T-helper 9 cell (primary cell): ENCODE measurements around the gene SERPINE2.
"Not testable (repeated sequence)": the region's sequence is repeated elsewhere in the genome, so short reads cannot be mapped to it uniquely, and the experiment has no call there.

Experiments
- DNase-seq: peaks from one replicate; pipeline ENCODE4 v3.0.0-alpha.2; 2020

Gene SERPINE2

DNA sequence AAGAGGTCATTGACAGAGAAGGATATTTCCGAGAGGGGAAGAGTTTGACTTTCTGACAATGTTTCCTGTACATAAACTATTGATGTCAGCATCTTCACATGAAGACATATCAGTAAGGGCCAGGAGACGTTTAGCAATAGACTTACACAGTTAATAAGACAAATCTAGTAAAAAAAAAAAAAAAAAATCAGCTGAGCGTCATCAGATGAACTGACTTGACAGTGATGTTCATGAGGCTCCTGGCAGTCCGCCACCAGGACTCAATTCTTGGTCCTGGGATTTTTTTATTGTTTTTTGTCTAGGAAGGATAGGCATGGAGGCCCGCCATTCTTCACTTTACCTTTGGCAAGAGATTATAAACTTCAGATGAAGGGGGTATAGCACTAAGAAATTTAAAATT is 67.4 kb downstream of the SERPINE2 start:
- no peak for DNase-seq

DNA sequence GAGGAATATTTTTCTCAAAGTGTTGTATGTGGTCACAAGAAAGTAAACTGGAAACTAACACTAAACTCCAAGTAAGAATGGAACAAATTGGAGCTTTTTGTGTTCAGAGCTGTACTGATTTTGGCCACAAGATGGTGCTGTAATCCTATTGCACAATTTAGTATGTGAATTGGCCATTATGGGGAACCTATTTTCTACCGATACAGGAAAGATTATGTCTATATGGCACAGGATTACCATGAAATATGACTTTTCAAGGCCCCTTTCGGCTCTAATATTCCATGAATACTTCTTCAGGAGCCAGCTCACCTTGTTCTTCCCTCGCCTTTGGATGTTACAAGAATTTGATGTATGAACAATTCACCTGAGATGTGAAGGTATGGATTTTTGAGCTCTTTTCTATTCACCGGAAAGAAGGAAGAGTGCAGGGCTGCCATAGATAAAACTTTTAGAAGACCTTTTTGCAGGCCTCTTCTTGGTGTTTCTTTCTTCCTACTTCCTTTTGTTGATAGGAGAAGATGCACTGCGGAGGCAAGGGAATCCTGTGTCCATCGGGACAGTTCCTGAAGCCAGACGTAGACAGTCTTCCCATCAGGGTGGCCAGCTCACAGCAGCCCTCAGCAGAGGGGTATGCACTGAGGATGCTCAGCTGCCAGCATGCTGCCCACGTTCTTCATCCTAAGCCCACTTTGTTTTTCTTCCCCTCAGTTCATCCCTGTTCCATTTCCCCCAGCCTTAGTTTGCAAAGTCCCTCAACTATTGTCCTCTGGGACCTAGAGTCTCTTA is 68.5 kb downstream of the SERPINE2 start:
- DNase-seq = peak; percentile 30

DNA sequence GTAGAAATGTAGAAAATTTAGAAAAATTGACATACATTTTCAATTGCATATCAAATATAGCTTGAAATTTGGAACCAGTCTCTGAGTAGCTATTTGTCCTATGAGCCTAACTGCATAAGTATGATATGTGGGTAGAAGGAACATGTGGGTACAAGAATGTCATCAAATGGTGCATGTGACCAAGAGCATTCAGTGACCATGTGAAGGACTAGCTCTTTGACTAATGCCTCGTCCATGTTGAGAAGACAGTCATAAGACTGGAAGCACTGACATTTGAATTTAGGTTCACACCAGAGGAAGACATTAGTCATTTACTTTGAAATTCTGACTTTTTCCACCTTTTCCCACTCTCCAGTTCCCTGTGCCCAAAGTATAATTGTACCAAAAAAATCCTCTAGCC is 69.2 kb downstream of the SERPINE2 start:
- no peak for DNase-seq

DNA sequence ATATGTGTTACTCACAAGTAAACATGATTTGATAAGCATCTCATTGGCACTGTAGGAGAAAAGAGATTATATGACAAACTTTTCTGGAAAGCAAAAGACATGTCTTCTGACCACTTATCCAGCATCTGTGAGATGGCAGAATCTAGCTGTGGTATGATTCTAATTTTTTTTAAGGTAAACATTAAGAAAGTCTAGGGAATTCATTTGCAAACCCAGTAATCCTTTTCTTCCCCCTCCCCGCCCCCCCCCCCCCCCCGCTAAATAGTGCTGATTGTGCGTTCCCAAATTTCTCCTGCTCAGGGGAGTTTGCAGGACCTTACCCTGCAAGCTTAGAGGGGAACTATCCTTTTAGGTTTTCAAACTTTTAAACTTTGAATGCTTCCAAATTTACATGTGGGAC is 69.8 kb downstream of the SERPINE2 start:
- no peak for DNase-seq

DNA sequence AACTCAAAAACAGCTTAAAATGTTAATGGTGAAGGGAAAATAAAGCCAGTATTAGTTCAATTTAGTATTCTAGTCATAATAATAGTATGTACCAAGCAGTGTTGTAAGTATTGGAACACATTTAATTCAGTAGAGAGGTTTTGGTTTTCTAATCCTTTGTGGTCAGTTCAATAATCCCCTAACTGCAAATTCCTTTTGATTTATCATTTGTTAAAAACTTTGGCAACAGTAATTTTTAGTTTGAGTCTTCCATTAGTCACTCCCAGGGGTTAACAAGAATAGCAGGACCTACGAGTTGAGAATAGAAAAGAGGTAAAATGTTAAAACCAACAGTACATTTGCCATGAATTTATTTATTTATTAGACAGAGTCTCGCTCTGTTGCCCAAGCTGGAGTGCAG is 71.1 kb downstream of the SERPINE2 start:
- DNase-seq = no peak

DNA sequence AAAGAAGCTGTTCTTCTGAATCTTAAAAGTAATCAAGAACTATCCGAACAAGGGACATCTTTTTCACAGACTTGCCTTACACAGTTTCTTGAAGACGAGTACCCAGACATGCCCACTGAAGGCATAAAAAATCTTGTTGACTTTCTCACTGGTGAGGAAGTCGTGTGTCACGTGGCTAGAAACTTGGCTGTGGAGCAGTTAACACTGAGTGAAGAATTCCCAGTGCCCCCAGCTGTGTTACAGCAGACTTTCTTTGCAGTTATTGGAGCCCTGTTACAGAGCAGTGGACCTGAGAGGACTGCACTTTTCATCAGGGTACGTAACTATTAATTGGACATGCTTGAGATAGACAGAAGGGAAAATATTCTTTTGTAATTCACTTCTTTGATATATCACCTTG is 79.4 kb downstream of the SERPINE2 start:
- no peak for DNase-seq

DNA sequence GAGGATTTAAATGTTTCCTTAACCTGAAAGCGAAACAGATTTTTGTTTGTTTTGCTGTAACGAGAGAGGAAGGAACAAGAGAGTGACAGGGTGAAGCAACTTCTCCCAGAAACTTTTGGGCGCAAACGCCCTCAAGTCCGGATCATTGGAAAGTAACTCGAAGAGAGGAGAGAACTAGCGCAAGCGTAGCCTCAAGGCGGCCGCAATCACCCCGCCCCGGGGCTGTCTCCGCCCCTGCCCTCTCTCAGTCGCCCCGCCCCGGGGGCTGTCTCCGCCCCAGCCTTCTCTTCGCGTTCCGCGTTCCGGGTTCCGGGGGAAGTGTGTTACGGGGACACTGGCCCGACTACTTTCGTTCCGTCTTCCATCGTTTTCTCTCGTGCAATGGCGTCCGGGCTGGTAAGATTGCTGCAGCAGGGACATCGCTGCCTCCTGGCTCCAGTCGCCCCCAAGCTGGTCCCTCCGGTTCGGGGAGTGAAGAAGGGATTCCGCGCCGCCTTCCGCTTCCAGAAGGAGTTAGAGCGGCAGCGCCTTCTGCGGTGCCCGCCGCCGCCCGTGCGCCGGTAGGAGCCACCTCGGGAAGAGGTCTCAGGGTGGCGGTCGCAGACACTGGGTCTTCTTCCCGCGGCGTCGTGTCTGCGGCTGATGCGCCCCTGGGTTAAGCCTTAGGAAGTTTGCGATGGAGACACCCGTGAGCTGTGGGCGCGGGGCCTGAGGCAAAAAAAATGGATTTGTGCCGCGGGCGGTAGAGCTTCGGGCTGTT is 81.8 kb downstream of the SERPINE2 start, which contains the start of gene MRPL44:
Gene MRPL44, plus strand, starts transcription at position 372 of the 760 bp plus-strand sequence. Its CDS starts 10 bp downstream, at position 382.
- DNase-seq = peak; percentile 96

DNA sequence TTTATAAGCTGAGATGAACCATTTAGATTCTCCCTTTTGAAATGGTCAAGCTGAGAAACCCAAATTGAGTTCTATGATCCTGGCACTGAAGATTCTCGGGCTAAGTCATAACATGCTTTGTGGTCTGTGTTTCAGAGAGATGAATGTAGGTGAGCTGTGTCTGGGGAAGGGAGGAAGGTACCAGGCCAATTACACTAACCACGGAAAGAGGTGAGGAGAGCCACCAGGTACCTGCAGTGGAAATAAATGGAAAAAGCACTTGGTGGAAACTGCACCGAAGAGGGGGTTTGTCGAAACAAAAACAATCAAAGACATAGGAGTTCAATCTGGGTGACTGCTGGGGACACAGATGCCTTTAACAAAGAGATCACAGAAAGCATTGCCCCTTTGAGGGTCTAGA is 82.8 kb downstream of the SERPINE2 start:
- DNase-seq = no peak

DNA sequence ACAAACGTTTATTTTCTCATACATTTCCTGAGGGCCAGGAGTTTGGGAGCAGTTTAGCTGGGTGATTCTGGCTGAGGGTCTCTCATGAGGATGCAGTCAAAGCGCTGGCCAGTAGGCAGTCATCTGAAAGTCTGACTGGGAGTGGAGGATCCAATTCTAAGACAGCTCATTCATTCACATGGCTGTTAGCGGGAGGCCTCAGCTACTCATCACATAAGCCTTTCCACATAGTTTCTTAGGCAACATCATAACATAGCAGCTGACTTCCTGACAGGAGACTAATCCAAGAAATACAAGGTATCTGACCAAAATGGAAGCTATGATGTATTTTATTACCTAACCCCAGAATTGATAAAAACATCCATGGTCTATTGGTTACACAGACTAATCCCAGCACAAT is 84.7 kb downstream of the SERPINE2 start:
- DNase-seq = no peak

DNA sequence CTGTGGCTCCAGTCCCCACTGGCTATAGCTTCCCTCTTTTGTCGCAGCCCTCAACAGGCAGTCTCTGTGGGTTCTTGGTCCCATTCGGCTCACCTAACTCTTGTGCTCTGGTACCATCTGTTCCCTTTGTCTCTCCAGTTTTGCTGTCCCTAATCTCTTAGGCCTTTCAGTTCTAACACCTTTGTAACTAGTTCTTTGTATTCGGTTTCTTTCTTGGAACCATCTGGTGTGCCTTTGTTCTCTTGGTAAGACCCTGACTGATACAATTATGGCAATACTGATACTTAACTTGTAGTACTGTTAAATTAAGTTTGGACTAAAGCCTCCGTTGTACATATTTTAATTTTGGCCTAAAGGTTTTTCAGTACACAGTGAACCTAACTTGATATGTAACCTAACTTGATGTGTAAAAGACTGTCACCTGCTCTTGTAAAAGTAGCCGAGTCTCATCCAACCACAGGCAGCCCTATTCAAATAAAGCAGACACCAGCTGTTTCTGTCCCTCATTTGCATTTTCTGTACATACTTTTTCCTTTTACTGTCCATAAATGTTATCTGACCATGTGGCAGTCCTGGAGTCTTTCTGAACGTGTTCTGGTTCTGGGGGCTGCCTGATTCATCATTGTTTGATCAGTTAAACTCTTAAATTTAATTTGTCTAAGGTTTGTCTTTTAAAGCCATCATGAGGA is 86.7 kb downstream of the SERPINE2 start:
- no peak for DNase-seq

DNA sequence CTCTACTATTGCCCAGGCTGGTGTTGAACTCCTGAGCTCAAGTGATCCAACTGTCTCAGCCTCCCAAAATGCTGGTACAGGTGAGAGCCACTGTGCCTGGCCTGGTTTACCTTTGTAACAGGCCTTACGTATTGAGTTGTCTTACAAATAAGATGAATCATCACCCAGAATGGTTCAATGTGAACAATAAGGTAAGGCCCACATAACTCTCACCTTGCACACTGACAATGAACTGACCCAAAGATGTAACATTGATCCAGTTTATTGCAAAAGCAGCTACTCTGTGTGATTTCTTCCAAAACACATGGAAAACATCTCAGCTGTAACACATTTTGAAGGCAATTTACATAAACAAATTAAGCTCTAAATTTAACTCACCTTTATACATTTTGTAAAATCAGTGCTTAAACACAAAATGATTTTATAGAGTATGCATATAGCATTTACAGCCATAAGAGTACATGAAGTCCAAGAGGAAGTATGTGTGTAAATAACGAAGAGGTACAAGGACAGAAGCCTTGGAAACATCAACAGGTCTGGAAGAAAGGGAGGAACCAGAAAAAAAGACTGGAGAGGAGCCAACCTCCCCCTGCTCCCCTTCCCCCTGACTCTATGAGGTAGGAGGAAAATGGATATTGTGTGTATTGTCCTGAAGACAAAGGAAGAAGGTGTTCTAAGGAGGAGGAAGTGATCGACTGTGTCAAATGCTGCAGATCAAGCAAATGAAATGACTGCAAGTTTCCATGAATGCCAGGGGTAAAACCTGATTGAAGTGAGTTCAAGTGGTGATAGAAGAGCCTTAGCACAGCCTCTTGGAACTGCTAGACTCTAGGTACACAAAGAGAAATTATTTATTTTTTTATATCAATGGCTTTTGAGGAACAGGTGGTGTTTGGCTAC is 88.4 kb downstream of the SERPINE2 start:
- DNase-seq = no peak

DNA sequence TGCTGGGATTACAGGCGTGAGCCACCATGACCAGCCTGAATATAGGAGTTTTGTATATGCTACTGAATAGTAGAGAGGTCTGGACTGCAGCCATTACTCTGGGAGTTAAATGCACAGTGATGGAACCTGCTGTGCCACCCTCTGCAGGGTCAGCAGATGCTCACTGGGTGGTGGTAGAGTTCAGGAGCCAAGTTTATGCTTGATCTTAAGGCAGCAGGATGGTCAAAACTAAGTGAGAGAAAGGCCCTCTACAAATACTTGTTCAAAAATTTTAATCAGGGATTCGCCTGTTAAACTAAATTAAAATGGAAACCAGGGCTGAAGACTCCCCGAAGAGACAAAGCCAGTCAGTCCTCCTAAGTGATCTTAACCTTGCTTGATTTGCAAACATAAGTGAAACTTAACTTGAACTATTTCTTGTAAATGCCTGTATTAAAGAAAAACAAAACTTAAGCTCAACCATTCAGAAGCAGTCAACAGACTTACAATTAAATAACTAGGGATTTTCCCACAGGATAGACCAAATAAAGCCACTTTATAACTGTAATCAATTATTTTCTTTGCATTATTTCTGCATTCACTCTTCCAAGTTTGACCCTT is 89.7 kb downstream of the SERPINE2 start:
- DNase-seq = no peak

DNA sequence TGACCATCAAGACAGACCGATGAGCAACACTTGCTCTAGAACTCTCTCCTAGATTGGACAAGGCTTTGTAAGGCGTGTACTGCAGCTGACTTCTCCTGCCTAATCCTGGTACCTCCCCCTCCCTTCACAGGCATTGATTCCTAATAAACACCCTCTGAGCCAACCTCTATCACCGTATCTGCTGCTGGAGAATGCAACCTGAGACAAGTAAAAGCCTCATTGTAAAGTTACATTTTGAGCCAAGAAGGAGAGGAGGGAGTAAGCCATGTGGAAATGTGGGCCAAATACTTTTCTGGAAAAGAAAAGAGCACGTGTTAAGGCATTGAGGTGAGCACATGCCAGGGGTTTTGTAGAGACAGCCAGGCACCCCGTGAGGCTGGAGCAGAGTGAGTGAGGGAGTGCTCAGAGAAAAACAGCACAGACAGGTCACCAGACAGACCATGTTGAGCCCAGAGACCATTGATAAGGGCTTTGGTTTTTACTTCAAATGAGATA is 91.3 kb downstream of the SERPINE2 start:
- no peak for DNase-seq

DNA sequence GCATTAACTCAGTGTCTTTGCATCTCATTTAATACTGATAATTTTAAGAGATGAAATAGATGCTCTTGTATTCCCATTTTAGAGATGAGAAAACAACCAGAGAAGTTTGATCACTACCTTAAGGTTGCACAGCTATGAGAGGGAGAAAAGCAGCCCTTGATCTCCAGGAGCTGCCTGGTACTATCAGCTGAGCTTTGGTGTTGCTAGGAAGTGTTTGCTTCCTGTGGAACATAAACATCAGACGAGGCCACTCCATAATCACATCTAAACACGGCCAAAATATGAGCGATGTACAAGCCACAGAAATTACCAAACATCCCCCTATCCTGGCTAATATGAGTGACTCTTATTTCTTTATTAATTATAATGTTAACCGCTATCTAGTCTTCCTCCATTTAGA is 93.3 kb downstream of the SERPINE2 start:
- no peak for DNase-seq

DNA sequence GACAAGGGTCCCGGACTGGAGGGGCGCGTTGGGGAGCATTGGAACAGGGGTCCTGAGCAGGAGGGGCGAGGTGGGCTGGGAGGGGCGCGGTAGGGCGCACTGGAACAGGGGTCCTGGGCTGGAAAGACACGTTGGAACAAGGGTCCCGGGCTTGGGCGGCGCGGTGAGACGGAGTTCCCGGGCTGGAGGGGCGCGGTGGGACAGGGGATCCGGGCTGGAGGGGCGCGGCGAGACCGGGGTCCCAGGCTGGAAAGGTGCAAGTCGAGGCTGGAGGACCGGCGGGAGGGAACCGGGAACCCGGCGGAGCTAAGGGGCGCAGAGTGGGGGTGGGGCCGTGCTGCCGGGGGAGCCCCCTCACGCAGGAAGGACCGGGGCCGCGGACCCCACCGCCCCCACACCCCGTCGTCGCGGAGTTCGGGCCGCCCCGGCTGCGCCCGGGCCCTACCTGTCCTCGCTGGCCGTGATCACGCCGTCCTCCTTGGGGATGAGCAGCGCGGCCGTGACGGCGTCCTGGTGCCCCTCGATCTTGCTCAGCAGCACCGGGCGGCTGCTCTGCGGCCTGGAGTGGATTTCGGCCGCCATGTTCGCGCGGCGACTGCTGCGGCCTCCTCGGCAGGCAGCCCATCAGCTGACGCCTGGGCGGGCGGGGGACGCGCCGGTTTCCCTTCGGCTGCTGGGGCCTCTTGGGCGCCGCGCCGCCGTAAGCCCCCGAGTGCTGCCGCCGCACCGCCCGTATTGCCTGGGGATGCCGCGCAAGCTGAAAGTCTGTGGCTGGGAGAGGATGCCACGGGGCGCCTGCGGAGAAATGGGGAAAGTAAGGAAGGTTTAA is 94.2 kb downstream of the SERPINE2 start, which contains the start of gene WDFY1:
Gene WDFY1, minus strand, starts transcription at position 633 of the 829 bp plus-strand sequence. Its CDS starts 51 bp downstream, at position 582.
- DNase-seq = peak; percentile 63

DNA sequence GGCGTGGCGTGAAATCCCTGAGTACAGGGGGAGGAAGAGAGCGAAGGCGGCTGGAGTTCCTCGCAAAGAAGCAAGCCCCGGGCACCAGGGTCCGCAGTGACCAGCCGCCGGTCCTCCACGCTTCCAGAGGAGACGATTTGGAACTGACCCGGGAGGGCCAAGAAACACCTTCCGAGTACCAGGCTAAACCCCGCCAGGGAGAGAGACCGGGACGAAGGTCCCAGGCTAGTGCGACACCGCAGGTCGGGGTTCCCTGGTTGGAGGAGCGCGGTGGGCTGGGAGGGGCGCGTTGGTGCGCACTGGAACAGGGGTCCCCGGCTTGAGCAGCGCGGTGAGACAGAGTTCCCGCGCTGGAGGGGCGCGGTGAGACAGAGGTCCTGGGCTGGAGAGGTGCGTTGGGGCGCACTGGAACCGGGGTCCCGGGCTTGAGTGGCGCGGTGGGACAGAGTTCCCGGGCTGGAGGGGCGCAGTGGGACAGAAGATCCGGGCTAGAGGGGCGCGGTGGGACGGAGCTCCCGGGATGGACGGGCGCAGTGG is 94.9 kb downstream of the SERPINE2 start:
- peak; percentile 28 for DNase-seq

DNA sequence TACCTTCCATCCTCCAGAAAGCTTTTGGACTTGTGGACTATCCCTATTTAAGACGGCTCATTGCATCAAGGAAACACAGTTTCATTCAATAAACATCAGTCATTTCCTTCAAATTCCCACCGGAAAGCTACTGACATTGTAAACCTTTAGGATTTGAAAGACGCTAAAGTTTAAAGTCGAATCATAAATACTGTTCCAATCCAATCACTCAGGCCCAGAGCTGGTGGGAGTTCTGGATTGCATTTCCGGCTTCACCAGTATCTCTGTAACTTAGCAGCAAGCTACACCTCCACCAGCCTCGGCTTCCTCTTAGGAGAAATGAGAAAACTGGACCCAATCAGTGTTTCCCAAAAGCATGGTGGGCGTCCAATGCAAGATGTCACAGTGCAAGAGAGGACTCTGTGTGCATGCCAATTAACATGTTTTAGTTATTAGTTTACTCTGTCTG is 95.5 kb downstream of the SERPINE2 start:
- no peak for DNase-seq

DNA sequence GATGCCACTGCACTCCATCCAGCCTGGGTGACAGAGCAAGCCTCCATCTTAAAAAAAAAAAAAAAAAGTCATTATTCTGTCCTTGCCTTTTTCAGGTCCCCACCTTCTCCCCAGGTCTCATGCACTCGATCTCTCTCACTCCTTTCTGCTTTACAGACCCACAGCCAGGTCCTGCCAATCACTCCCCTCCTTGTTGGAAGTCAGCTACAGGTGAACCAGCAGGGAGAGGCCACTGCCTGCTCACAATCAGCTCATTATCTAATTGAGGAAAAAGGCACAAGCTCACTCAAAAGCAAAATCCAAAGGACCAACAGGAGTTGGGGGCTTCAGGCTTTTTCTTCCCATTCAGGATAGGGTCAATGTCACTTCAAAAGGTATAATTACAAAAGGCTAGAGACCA is 96.0 kb downstream of the SERPINE2 start:
- DNase-seq = no peak

DNA sequence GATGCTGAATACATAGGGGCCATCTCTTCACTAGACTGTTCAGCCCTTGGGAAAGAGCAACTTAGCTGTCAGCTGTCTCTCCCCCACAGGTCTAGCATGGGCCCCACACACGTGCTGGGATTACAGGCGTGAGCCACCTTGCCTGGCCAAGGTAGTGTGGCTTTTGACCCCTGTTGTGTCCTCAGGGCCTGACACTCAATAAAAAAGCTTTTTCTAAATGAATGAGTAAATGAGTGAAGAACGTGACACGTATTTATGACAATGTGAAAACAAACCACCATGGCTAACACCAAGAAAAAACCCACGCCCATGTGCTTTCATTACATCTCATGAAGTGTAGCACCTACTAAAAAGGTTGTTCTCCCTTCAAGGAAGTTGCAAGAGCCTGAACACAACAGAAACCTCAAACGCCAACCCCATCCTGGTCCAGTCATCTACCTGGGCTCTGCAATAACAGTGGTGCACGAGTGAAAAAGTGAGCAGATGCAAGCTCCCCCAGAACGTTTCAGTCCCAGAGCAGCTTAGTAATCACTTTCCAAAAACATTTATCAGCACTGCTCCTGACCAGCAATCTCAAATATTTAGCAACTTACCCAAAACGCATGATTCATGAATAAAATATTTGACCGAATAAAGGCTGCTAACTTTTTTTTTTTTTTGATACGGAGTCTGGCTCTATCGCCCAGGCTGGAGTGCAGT is 97.4 kb downstream of the SERPINE2 start:
- no peak for DNase-seq

DNA sequence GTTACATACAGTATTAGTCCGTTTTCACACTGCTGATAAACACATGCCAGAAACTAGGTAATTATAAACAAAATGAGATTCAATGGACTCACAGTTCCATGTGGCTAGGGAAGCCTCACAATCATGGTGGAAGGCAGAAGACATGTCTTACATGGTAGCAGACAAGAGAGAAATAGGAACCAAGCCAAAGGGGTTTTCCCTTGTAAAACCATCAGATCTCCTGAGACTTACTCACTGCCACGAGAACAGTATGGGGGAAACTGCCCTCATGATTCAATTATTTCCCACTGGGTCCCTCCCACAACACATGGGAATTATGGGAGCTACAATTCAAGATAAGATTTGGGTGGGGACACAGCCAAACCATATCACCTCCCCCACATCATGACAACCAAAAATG is 99.6 kb downstream of the SERPINE2 start:
- DNase-seq = not testable (repeated sequence)
